Fibroblast of upper back skin (primary cell): Measurements from ENCODE around the gene LCE6A.

ENCODE experiments used
- DNase-seq: peaks from one replicate; pipeline ENCODE4 v3.0.0-alpha.2; 2013

The LCE6A gene

GRCh38 chr1:152842556-152842955, at the start of gene LCE6A:
TSS of gene LCE6A (plus strand) at chr1:152842856. CDS start at chr1:152843521, 665 bp downstream.
- no peak for DNase-seq

GRCh38 chr1:152795686-152796085, 47.0 kb upstream of the LCE6A start:
- DNase-seq: no peak

- no peak for DNase-seq
Measured at GRCh38 chr1:152796421-152796820, 46.2 kb upstream of the LCE6A start, which contains the start of gene LCE1D. TSS of gene LCE1D (plus strand) at chr1:152796721. CDS start at chr1:152797795, 1,074 bp downstream.

GRCh38 chr1:152801333-152801732, 41.3 kb upstream of the LCE6A start:
- DNase-seq: no peak

- no peak for DNase-seq
Measured at GRCh38 chr1:152806576-152806975, 36.1 kb upstream of the LCE6A start, which contains the start of gene LCE1C. TSS of gene LCE1C (minus strand) at chr1:152806651. CDS start at chr1:152805478, 1,173 bp downstream.

GRCh38 chr1:152811050-152811449, 31.6 kb upstream of the LCE6A start:
- DNase-seq: no peak

GRCh38 chr1:152811671-152812070, 31.0 kb upstream of the LCE6A start, which contains the start of gene LCE1B:
TSS of gene LCE1B (plus strand) at chr1:152811971. CDS start at chr1:152812447, 476 bp downstream.
- DNase-seq: no peak

GRCh38 chr1:152817309-152817708, 25.3 kb upstream of the LCE6A start:
- DNase-seq: no peak

GRCh38 chr1:152823294-152823693, 19.4 kb upstream of the LCE6A start:
- DNase-seq: no peak

GRCh38 chr1:152824964-152825363, 17.7 kb upstream of the LCE6A start:
- no peak for DNase-seq

- no peak for DNase-seq
Measured at GRCh38 chr1:152827173-152827572, 15.5 kb upstream of the LCE6A start, which contains the start of gene LCE1A. TSS of gene LCE1A (plus strand) at chr1:152827473. CDS start at chr1:152827473, 0 bp downstream.

GRCh38 chr1:152836870-152837269, 5.8 kb upstream of the LCE6A start:
- no peak for DNase-seq

GRCh38 chr1:152855661-152856060, 13.0 kb downstream of the LCE6A start:
- no peak for DNase-seq

GRCh38 chr1:152858062-152858461, 15.4 kb downstream of the LCE6A start:
- no peak for DNase-seq

GRCh38 chr1:152859696-152860095, 17.0 kb downstream of the LCE6A start, which contains the start of gene LCE7A:
TSS of gene LCE7A (plus strand) at chr1:152859996. CDS start at chr1:152860698, 702 bp downstream.
- DNase-seq: no peak

GRCh38 chr1:152860129-152860528, 17.5 kb downstream of the LCE6A start:
- no peak for DNase-seq

GRCh38 chr1:152861374-152861773, 18.7 kb downstream of the LCE6A start:
- no peak for DNase-seq

GRCh38 chr1:152864443-152864842, 21.8 kb downstream of the LCE6A start:
- DNase-seq: no peak

- DNase-seq: no peak
Measured at GRCh38 chr1:152866321-152866720, 23.7 kb downstream of the LCE6A start.

GRCh38 chr1:152869808-152870419, 27.3 kb downstream of the LCE6A start:
- DNase-seq: peak; percentile 67

GRCh38 chr1:152870831-152871730, 28.4 kb downstream of the LCE6A start:
- DNase-seq: peak; percentile 26

GRCh38 chr1:152871731-152872126, 29.1 kb downstream of the LCE6A start:
- no peak for DNase-seq

- DNase-seq: peak; percentile 70
Measured at GRCh38 chr1:152873495-152873894, 30.8 kb downstream of the LCE6A start.

- DNase-seq: no peak
Measured at GRCh38 chr1:152876827-152877226, 34.2 kb downstream of the LCE6A start.
